22Rv1 (cell line): ENCODE measurements around the gene THOC5.
"Not testable (repeated sequence)": the region's sequence is repeated elsewhere in the genome, so short reads cannot be mapped to it uniquely, and the experiment has no call there.

Source experiments
- H3K27ac ChIP-seq: fragments of 450-650 bp; 2 replicates; pipeline ENCODE4 v1.5.1; 2017
- ZFX ChIP-seq: fragments of 450-650 bp; IDR thresholded peaks from 2 replicates; pipeline ENCODE4 v1.6.1; 2017; ENCODE audit warnings: antibody characterized with exemption, borderline replicate concordance
- TF ChIP-seq, protein P1 (sequence below): fragments of 450-650 bp; IDR thresholded peaks from 2 replicates; pipeline ENCODE4 v1.5.1; 2017; ENCODE audit warnings: mild to moderate bottlenecking

Gene THOC5

GRCh38 chr22:29570456-29570855, 16.9 kb upstream of the THOC5 start:
- no peak overlapping the region for H3K27ac ChIP-seq
- TF ChIP-seq ZFX: no peak
- TF ChIP-seq, protein P1, sequence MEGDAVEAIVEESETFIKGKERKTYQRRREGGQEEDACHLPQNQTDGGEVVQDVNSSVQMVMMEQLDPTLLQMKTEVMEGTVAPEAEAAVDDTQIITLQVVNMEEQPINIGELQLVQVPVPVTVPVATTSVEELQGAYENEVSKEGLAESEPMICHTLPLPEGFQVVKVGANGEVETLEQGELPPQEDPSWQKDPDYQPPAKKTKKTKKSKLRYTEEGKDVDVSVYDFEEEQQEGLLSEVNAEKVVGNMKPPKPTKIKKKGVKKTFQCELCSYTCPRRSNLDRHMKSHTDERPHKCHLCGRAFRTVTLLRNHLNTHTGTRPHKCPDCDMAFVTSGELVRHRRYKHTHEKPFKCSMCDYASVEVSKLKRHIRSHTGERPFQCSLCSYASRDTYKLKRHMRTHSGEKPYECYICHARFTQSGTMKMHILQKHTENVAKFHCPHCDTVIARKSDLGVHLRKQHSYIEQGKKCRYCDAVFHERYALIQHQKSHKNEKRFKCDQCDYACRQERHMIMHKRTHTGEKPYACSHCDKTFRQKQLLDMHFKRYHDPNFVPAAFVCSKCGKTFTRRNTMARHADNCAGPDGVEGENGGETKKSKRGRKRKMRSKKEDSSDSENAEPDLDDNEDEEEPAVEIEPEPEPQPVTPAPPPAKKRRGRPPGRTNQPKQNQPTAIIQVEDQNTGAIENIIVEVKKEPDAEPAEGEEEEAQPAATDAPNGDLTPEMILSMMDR: no peak

- no peak for TF ChIP-seq ZFX
- TF ChIP-seq, protein P1: no peak
- H3K27ac ChIP-seq: no peak overlapping the region
Measured at GRCh38 chr22:29569011-29569678, 15.6 kb upstream of the THOC5 start.

DNA sequence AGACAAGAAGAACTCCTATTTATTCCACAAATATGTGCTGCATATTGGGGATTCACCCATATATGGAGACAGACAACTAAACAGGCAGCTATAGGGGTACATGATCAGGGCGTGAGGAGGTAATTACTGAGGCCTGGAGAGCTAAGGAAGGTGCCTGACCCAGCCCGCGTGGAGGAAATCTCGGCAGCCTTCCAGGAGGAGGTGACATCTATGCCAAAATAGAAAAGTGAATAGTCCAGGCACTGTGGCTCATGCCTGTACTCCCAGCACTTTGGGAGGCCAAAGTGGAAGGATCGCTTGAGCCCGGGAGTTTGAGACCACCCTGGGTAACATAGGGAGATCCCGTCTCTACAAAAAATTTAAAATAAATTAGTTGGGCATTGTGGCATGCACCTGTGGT, 13.8 kb upstream of the THOC5 start:
- TF ChIP-seq, protein P1: no peak
- TF ChIP-seq ZFX: no peak
- H3K27ac ChIP-seq: no peak overlapping the region

DNA sequence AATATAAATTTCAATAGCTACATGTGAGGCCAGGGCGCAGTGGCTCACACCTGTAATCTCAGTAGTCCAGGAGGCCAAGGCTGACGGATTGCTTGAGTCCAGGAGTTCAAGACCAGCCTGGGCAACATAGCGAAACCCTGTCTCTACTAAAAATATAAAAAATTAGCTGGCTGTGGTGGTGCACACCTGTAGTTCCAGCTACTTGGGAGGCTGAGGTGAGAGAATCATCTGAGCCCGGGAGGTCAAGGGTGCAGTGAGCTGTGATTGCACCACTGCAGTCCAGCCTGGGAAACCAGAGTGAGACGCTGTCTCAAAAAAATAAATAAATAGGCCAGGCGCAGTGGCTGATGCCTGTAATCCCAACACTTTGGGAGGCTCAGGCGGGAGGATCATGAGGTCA, 13.0 kb upstream of the THOC5 start:
- H3K27ac ChIP-seq: not testable (repeated sequence)

- TF ChIP-seq, protein P1: no peak
- no peak for TF ChIP-seq ZFX
- no peak overlapping the region for H3K27ac ChIP-seq
Measured at GRCh38 chr22:29563652-29564460, 10.3 kb upstream of the THOC5 start.

DNA sequence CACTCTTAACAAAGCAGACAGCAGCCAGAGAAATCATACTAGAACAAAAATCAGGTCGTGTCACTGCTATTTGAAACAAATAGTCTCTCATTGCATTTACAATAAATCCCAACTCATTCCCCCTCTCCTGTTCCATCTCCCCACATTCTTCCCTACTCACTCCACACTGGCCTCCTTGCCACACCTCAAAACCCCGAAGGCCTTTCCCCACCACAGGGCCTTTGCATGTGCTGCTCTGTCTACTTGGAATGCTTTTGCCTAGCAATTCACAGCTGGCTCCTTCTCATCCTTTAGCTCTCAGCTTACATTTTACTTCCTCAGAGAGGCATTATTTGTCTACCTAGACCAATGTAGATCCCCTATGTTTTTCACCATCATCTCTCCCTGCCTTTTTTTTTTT, 6.3 kb upstream of the THOC5 start:
- TF ChIP-seq ZFX: no peak
- TF ChIP-seq, protein P1: no peak
- no peak overlapping the region for H3K27ac ChIP-seq

DNA sequence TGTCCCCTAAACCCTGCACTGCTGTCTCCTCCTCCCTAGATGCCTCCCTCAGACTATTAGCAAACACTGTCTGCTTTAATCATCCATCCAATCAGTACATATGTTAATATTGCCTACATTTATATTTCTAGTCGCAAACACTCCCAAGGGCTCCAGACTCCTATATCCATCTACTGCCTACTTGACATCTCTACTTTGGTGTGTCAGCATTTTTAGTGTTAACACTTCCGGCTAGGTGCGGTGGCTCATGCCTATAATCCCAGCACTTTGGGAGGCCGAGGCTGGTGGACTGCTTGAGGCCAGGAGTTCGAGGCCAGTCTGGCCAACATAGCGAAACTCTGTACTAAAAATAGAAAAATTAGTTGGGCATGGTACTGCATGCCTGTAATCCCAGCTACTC, 5.5 kb upstream of the THOC5 start:
- H3K27ac ChIP-seq: no peak overlapping the region
- no peak for TF ChIP-seq ZFX
- TF ChIP-seq, protein P1: no peak
